Suprapubic skin (tissue), 3 donors: ENCODE results near the gene SYNGR3.

Experiments used
- CTCF ChIP-seq, 2 donors: fragments of 200-600 bp in 1 of 2; fragments of 450-650 bp in 1 of 2; sonication (generic) in 1 of 2; IDR thresholded peaks; one replicate each; pipeline ENCODE4 v1.5.1; 2016 to 2019; ENCODE audit warnings: antibody characterized with exemption in 2 of 2, mild to moderate bottlenecking in 1 of 2, moderate library complexity in 1 of 2
- POLR2A ChIP-seq, 2 donors: fragments of 450-650 bp; IDR thresholded peaks; one replicate each; pipeline ENCODE4 v1.6.1; 2017; ENCODE audit warnings: antibody characterized with exemption in 2 of 2, mild to moderate bottlenecking in 2 of 2, moderate library complexity in 2 of 2

GRCh38 chr16:2031081-2031577 lies 41.4 kb downstream of the SYNGR3 start:
- TF ChIP-seq CTCF (IDR thresholded peaks at IDR 0.05) (no peak), POLR2A (IDR thresholded peaks at IDR 0.05) (no peak)
